B cell (primary cell): Measurements from ENCODE around the gene OBP2B. TPM values are rescaled to one million over a fixed set of nuclear protein-coding genes. Genes with fewer than 3 reads are reported as not detected.

ENCODE experiments used
- ATAC-seq: fragments of 200-7000 bp; cut with Tn5 transposase; one replicate; pipeline ENCODE4 v1.10.0; 2021; ENCODE audit warnings: low read depth, mild to moderate bottlenecking, moderate number of reproducible peaks, moderate library complexity
- CTCF ChIA-PET: fragments of 350-600 bp; sonication (Branson Sonifier 250); formaldehyde crosslinking; loops from one replicate; lab custom pipeline; 2021; ENCODE audit warnings: antibody characterized with exemption, inconsistent platforms; lab: Charles Lee
- POLR2A ChIA-PET: fragments of 350-600 bp; sonication (Branson Sonifier 250); formaldehyde crosslinking; loops from one replicate; lab custom pipeline; 2021; ENCODE audit warnings: antibody characterized with exemption; lab: Charles Lee
- DNase-seq: peaks from one replicate; pipeline ENCODE4 v3.0.0; 2013
- H2AFZ ChIP-seq: 2 replicates; pipeline ENCODE4 v1.6.1; 2012; ENCODE audit warnings: mild to moderate bottlenecking, low read depth, low read length; ENCODE audit not compliant: insufficient read depth, poor library complexity, severe bottlenecking
- H3K27ac ChIP-seq, 2 donors: 1 replicate in 1 of 2; 2 replicates in 1 of 2; pipeline ENCODE4 v1.5.1; 2012 to 2013; ENCODE audit warnings: low read length in 2 of 2, mild to moderate bottlenecking in 2 of 2, moderate library complexity in 1 of 2
- H3K27me3 ChIP-seq, 4 experiments: fragments of 200-600 bp in 1 of 4; sonication (generic) in 1 of 4; replicated peaks in 1 of 4; 1 replicate in 2 of 4; 2 replicates in 2 of 4; pipeline versions ENCODE4 v1.6.1 to v1.7.0; 2013 to 2016; ENCODE audit warnings: low read length in 3 of 4, mild to moderate bottlenecking in 2 of 4, mixed read lengths in 1 of 4, moderate library complexity in 1 of 4; ENCODE audit not compliant: insufficient read depth in 4 of 4, control insufficient read depth in 3 of 4; ENCODE audit errors: control extremely low read depth in 1 of 4
- H3K36me3 ChIP-seq, 2 experiments: replicated peaks in 1 of 2; 1 replicate in 1 of 2; 2 replicates in 1 of 2; pipeline versions ENCODE4 v1.6.1 to v1.7.1; 2013; ENCODE audit warnings: low read length in 1 of 2; ENCODE audit not compliant: insufficient read depth in 2 of 2, control insufficient read depth in 1 of 2; ENCODE audit errors: control extremely low read depth in 1 of 2, extremely low read depth in 1 of 2
- H3K4me1 ChIP-seq, 2 donors: fragments of 200-600 bp in 1 of 2; sonication (generic) in 1 of 2; 1 replicate in 1 of 2; 2 replicates in 1 of 2; pipeline versions ENCODE4 v1.5.1 to v1.6.1; 2013 to 2017; ENCODE audit warnings: low read length in 2 of 2; ENCODE audit not compliant: control insufficient read depth in 2 of 2, insufficient read depth in 2 of 2
- H3K4me2 ChIP-seq: replicated peaks from 2 replicates; pipeline ENCODE3; 2012; ENCODE audit warnings: mild to moderate bottlenecking, low read depth, low read length; ENCODE audit not compliant: poor library complexity, severe bottlenecking
- H3K4me3 ChIP-seq, 5 experiments: fragments of 200-600 bp in 1 of 5; sonication (generic) in 1 of 5; 1 replicate in 3 of 5; 2 replicates in 2 of 5; pipeline versions ENCODE4 v1.5.1 to v1.7.0; 2011 to 2016; ENCODE audit warnings: low read length in 4 of 5, mild to moderate bottlenecking in 4 of 5, low read depth in 2 of 5, control low read depth in 1 of 5, moderate library complexity in 1 of 5; ENCODE audit not compliant: insufficient read depth in 1 of 5; ENCODE audit errors: control extremely low read depth in 1 of 5, extremely low read depth in 1 of 5
- H3K79me2 ChIP-seq: fragments of 200-600 bp; sonication (generic); one replicate; pipeline ENCODE4 v1.6.0; 2016; ENCODE audit warnings: low read length; ENCODE audit not compliant: control insufficient read depth, insufficient read depth
- H3K9ac ChIP-seq: fragments of 200-600 bp; sonication (generic); 2 replicates; pipeline ENCODE4 v1.6.1; 2017; ENCODE audit warnings: mild to moderate bottlenecking, low read length, moderate library complexity
- H3K9me3 ChIP-seq, 3 donors: one replicate each; pipeline versions ENCODE4 v1.6.1 to v1.7.1; 2013; ENCODE audit warnings: low read length in 2 of 3; ENCODE audit not compliant: control insufficient read depth in 2 of 3, insufficient read depth in 1 of 3; ENCODE audit errors: control extremely low read depth in 1 of 3
- H4K20me1 ChIP-seq: 2 replicates; pipeline ENCODE4 v1.6.0; 2012; ENCODE audit warnings: mild to moderate bottlenecking, low read length; ENCODE audit not compliant: insufficient read depth, control insufficient read depth, poor library complexity, severe bottlenecking
- H3K27ac Mint-ChIP-seq: one replicate; pipeline ENCODE4 v1.8.0; 2021; ENCODE audit warnings: mixed read lengths
- H3K27me3 Mint-ChIP-seq: one replicate; pipeline ENCODE4 v1.8.0; 2021; ENCODE audit warnings: mixed read lengths
- H3K4me1 Mint-ChIP-seq: one replicate; pipeline ENCODE4 v1.8.0; 2021; ENCODE audit warnings: mixed read lengths
- H3K4me3 Mint-ChIP-seq: one replicate; pipeline ENCODE4 v1.8.0; 2021; ENCODE audit warnings: mixed read lengths
- H3K9me3 Mint-ChIP-seq: one replicate; pipeline ENCODE4 v1.8.0; 2022; ENCODE audit warnings: mixed read lengths; ENCODE audit not compliant: insufficient read depth
- CTCF ChIP-seq: fragments of 200-600 bp; IDR thresholded peaks from one replicate; pipeline ENCODE4 v1.8.0; 2022; ENCODE audit warnings: antibody characterized with exemption, mild to moderate bottlenecking
- EZH2 ChIP-seq: IDR thresholded peaks from 2 replicates; pipeline ENCODE4 v1.6.1; 2012; ENCODE audit warnings: borderline replicate concordance, low read depth, mild to moderate bottlenecking, moderate library complexity, low read length; ENCODE audit not compliant: insufficient read depth, poor library complexity, severe bottlenecking
- WGBS: methylation state at CpG from one replicate; pipeline ENCODE4 v1.1.5; 2013; ENCODE audit warnings: missing lambda C conversion rate; ENCODE audit not compliant: insufficient coverage; 5-methylcytosine and 5-hydroxymethylcytosine counted together
- intact Hi-C: fragments of 100-400 bp; cut with micrococcal nuclease; formaldehyde crosslinking; loops from one replicate; pipeline ENCODE4 v1.10.0; 2022
- polyA plus RNA-seq: library from polyadenylated mRNA; depleted of rRNA; stranded (reverse); fragments of >200 nt; gene quantifications from 2 replicates; pipeline ENCODE4 v1.2.3, GENCODE V29; 2012
- total RNA-seq, 2 donors: library from RNA; stranded (reverse); fragments of 120-200 nt in 1 of 2; gene quantifications; 1 replicate in 1 of 2; 2 replicates in 1 of 2; pipeline versions ENCODE4 v1.2.3 to v1.2.4, GENCODE V29; 2013 to 2022

The OBP2B gene
- total and polyA plus RNA-seq, 2 donors (not counting 1 experiment from before 2014, with no cell fraction given) = not detected

DNA sequence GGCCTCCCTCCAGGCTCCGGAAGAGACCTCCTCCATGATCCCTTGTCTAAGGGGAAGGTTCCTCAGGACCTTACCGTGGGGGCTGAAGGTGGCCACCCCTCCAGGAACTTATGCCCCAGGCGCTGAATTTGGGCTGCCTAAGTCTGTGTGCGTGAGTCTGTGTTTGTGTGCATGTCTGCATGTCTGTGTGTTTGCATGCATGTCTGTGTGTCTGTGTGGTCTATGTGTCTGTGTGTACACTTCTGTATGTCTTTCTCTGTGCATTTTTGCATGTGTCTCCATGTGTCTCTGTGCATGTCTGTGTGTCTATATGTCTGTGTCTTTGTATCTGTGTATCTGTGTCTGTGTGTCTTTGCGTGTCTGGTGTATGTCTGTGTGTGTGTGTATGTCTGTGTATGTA lies 45.4 kb upstream of the OBP2B start:
- CTCF ChIA-PET = no interaction called here
- no peaks in the 10 kb centered on the region for H4K20me1 ChIP-seq
- 91% methylated on average over 4 of the region's 5 CpGs for WGBS
- H3K4me3 ChIP-seq = no peak overlapping the region
- TF ChIP-seq EZH2 (no peak), CTCF (no peak)
- Mint-ChIP-seq H3K4me1 (no peaks in the 10 kb centered on the region), H3K27me3 (peaks cover 15% of the 10 kb centered on the region), H3K27ac (no peak overlapping the region), H3K9me3 (peaks cover 2% of the 10 kb centered on the region), H3K4me3 (no peak overlapping the region)
- H3K79me2 ChIP-seq = no peaks in the 10 kb centered on the region
- H3K36me3 ChIP-seq = no peaks in the 10 kb centered on the region
- H3K4me2 ChIP-seq = no peak overlapping the region
- ATAC-seq (no peak), DNase-seq (no peak)
- peaks cover 0 to 22% (median 0%) of the 10 kb centered on the region in 4 experiments for H3K27me3 ChIP-seq
- H2AFZ ChIP-seq = no peak overlapping the region
- H3K4me1 ChIP-seq = no peaks in the 10 kb centered on the region
- no peak overlapping the region for H3K27ac ChIP-seq
- POLR2A ChIA-PET = no interaction called here
- H3K9ac ChIP-seq = no peak overlapping the region
- intact Hi-C loops = no loop called here
- H3K9me3 ChIP-seq = peaks cover 0 to 13% (median 0%) of the 10 kb centered on the region in 3 donors

DNA sequence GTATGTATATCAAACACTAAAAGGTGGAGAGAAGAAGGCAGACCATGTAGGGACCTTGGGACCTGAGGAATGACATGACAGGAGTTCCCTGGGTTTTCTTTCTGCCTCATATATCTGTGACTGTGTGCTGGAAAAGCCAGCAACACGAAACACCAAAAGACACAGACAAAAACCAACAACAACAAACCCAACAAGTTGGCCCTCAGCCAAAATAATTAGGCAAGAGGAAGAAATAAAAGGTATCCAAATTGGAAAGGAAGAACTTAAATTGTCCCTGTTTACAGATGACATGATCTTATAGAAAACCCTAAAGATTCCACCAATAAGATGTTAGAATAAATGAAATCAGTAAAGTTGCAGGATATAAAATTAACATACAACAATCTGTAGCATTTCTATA lies 44.2 kb upstream of the OBP2B start:
- TF ChIP-seq EZH2 = no peak
- TF ChIP-seq CTCF = no peak
- H3K36me3 ChIP-seq = no peaks in the 10 kb centered on the region
- peaks cover 14% of the 10 kb centered on the region for H3K27me3 Mint-ChIP-seq
- H3K4me2 ChIP-seq = no peak overlapping the region
- H3K4me1 ChIP-seq = no peaks in the 10 kb centered on the region
- H3K9me3 ChIP-seq = peaks cover 0 to 13% (median 0%) of the 10 kb centered on the region in 3 donors
- no peak overlapping the region for H3K27ac ChIP-seq
- DNase-seq = no peak
- H3K27me3 ChIP-seq = peaks cover 0 to 22% (median 0%) of the 10 kb centered on the region in 4 experiments
- H3K4me3 ChIP-seq = no peak overlapping the region
- H3K9me3 Mint-ChIP-seq = peaks cover 2% of the 10 kb centered on the region
- no peak overlapping the region for H3K9ac ChIP-seq
- no peak overlapping the region for H3K4me3 Mint-ChIP-seq
- WGBS = no CpG with 5 or more reads among the region's 1 CpG
- no peaks in the 10 kb centered on the region for H4K20me1 ChIP-seq
- no peak overlapping the region for H3K27ac Mint-ChIP-seq
- H2AFZ ChIP-seq = no peak overlapping the region
- ChIA-PET CTCF (no interaction called here), POLR2A (no interaction called here)
- no peaks in the 10 kb centered on the region for H3K79me2 ChIP-seq
- intact Hi-C loops = no loop called here
- ATAC-seq = no peak
- H3K4me1 Mint-ChIP-seq = no peaks in the 10 kb centered on the region
